ENCODE measurements around the gene FMNL2.

- TF ChIP-seq, protein P1, sequence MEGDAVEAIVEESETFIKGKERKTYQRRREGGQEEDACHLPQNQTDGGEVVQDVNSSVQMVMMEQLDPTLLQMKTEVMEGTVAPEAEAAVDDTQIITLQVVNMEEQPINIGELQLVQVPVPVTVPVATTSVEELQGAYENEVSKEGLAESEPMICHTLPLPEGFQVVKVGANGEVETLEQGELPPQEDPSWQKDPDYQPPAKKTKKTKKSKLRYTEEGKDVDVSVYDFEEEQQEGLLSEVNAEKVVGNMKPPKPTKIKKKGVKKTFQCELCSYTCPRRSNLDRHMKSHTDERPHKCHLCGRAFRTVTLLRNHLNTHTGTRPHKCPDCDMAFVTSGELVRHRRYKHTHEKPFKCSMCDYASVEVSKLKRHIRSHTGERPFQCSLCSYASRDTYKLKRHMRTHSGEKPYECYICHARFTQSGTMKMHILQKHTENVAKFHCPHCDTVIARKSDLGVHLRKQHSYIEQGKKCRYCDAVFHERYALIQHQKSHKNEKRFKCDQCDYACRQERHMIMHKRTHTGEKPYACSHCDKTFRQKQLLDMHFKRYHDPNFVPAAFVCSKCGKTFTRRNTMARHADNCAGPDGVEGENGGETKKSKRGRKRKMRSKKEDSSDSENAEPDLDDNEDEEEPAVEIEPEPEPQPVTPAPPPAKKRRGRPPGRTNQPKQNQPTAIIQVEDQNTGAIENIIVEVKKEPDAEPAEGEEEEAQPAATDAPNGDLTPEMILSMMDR (conservative IDR thresholded peaks at IDR 0.05; ENCODE audit: low read depth, low read length), result no peak
- no peak for TF ChIP-seq EZH2 (IDR thresholded peaks at IDR 0.05; ENCODE audit: borderline replicate concordance, low read depth, low read length, poor library complexity, severe bottlenecking)
Measured at GRCh38 chr2:152409386-152410164, 74.6 kb downstream of the FMNL2 start.

All from A673 (cell line).